IPS-NIHi11 (cell line): ENCODE results near the gene PLD1.
"Not testable (repeated sequence)": the region's sequence is repeated elsewhere in the genome, so short reads cannot be mapped to it uniquely, and the experiment has no call there.

Experiments
- DNase-seq: peaks from one replicate; pipeline ENCODE4 v3.0.0; 2012; ENCODE audit warnings: mixed read lengths, low spot score

The PLD1 gene

GRCh38 chr3:171607452-171607851, 202.8 kb downstream of the PLD1 start:
- no peak for DNase-seq

- no peak for DNase-seq
Observed at GRCh38 chr3:171606151-171606751, 204.0 kb downstream of the PLD1 start.

DNA sequence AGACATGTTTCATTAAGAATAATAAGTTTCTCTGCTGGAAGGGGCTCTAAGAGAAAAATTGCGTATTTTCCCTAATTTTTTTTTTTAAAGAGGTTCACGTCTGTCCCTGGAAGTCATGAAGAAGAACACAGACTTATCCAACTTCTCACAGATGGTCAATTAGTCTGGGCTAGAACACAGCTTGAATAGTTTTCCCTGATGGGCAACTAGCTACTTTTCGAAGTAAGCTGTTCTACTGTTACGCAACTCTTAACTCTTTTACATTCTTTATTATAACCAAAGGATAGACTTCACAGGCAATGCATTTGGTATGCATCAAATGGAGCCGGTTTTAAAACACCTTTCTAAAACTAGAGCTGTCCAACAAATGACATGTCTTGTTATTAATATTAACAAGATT, 205.9 kb downstream of the PLD1 start:
- no peak for DNase-seq

DNA sequence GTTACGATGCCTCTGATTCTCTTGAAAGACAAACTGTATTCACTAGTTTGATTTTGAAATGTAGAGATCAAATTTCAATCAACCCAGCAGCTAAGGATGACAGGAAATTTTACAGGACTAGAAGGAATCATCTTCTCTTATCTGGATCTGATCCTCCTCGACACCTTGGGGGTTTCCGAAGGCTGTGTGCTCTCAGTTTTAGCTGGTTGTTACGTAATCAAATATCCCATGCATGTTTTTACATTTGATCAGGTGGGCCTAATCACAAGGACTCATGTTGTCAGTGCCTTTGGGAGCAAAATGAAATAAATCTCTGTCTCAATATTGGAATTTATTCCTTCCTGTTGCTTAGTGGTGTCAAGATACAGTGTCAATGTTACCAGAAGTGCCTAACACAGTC, 208.2 kb downstream of the PLD1 start:
- no peak for DNase-seq

DNA sequence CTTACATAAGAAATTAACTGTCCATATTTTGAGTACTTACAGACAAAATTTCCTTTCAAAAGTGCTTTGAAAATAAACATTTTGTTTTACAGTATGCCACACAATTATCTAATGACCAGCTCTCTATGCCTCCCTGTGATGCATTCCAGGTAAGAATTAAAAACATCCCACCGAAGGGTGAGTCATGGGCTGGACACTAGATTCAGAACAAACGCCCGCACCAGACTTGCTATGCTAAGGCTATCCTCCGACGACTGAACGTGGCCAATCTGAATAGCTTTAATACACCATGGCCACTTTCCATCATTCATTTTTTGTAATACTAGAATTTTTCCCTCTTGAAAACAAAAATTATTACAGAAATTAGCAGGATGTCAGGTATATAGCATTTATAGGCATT, 210.3 kb downstream of the PLD1 start:
- DNase-seq, result no peak

DNA sequence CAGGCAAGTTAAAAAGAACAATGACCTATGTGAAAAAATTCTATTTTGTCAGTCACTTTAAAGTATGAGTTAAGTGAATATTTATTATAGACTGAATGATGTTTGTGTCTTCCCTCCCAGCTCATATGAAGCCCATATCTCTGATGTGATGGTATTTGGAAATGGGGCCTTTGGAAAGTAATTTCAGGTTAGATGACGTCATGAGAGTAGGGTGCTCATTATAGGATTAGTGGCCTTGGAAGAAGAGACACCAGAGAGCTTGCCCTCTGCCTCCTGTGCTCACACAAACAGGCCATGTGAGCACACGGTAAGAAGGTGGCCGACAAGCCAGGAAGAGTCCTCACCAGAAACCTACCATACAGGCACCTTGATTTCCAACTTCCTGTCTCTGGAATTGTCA, 211.3 kb downstream of the PLD1 start:
- no peak for DNase-seq

- no peak for DNase-seq
Observed at GRCh38 chr3:171592786-171593185, 217.5 kb downstream of the PLD1 start.

DNA sequence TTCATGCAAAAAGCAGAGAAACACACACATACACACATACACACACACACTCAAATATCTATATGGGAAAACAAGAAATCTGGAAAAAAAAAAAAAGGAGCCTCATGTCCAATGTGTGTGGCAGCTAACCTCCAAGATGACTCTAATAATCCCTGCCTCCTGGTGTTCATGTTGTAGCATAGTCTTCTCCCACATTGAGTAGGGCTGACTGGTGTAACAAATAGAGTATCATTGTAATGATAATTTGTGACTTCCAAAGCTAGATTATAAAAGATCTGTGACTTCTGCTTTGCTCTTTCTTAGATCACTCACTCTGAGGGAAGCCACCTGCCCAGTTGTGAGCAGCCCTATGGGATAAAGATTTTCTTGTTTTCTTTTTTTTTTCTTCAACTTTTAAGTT, 219.2 kb downstream of the PLD1 start:
- no peak for DNase-seq

GRCh38 chr3:171586274-171586673, 224.0 kb downstream of the PLD1 start:
- no peak for DNase-seq

- DNase-seq, result no peak
Observed at GRCh38 chr3:171585039-171585438, 225.2 kb downstream of the PLD1 start.

DNA sequence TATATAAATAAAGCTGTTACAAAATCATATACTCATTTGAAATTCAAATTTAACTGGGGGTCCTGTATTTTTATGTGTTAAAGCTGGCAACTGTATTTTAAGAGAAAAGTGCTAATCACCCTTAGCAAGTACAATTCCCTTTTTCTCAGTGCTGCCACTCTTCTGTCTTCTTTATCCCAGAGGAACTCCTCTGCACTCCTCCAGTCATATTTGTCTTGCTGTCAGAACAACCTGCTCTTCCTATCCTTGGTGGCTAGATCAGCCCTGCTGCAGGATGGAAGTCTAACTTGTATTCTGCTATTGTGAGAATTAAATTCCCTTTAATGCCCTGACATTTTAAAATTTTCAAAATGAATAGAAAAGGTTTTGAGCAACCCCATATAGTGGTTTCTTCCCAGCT, 226.2 kb downstream of the PLD1 start:
- no peak for DNase-seq

GRCh38 chr3:171574556-171575240, 235.6 kb downstream of the PLD1 start:
- no peak for DNase-seq

GRCh38 chr3:171569571-171570132, 240.6 kb downstream of the PLD1 start:
- no peak for DNase-seq

DNA sequence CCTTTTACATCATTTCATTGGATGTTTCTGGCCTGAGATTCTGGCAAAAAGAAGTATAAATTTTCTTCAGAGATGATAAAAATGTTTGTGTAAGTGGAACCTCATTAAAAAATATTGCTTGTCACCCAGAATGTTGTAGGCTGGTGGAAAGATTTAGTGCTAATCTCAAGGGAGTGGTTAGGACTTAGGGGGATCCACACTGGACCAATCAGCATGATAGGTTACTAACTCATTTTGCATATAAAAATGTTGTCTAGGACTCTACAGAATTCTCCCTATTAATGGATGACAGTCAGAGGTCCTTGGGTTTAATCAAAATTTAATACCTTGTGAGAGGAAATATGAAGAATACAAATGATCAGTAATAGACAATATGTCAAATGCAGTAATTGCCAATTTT, 241.5 kb downstream of the PLD1 start:
- no peak for DNase-seq

DNA sequence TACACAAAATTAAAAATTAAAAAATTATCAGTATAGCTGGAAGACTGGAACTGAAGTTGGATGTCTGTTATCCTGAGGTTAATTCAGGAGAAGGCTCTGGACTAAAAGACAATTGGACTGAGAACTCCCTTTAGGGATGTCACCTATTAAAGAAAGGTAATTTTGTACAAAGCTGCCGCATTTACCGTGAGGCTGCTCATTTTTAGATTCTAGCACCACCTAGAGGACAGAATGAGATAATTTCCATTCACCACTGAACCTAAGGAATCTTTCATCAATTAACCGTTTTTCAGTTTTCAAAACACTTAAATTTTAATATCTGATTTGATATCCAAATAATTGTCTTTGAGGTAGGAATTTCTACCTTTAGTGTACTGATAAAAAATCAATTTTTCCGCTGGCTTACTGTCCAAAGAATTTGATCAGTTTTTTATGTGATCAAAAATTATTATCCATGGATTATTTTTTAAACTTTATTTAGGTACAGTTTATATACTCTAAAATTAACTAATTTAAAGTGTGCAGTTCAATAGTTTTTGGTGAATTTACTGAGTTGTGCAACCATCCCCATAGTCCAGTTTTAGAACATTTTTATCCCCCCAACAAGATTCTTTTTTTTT, 243.4 kb downstream of the PLD1 start:
- peak; percentile 61 for DNase-seq

GRCh38 chr3:171565481-171566058, 244.7 kb downstream of the PLD1 start:
- no peak for DNase-seq

- DNase-seq, result no peak
Observed at GRCh38 chr3:171564748-171565480, 245.4 kb downstream of the PLD1 start.

GRCh38 chr3:171563298-171563697, 247.0 kb downstream of the PLD1 start:
- no peak for DNase-seq

DNA sequence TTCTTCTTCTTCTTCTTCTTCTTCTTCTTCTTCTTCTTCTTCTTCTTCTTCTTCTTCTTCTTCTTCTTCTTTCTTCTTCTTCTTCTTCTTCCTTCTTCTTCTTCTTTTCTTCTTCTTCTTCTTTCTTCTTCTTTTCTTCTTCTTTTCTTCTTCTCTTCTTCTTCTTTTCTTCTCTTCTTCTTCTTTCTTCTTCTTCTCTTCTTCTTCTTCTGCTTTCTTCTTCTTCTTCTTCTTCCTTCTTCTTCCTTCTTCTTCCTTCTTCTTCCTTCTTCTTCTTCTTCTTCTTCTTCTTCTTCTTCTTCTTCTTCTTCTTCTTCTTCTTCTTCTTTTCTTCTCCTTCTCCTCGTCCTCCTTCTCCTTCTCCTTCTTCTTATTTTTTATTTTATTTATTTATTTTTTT, 247.8 kb downstream of the PLD1 start:
- not testable (repeated sequence) for DNase-seq

DNA sequence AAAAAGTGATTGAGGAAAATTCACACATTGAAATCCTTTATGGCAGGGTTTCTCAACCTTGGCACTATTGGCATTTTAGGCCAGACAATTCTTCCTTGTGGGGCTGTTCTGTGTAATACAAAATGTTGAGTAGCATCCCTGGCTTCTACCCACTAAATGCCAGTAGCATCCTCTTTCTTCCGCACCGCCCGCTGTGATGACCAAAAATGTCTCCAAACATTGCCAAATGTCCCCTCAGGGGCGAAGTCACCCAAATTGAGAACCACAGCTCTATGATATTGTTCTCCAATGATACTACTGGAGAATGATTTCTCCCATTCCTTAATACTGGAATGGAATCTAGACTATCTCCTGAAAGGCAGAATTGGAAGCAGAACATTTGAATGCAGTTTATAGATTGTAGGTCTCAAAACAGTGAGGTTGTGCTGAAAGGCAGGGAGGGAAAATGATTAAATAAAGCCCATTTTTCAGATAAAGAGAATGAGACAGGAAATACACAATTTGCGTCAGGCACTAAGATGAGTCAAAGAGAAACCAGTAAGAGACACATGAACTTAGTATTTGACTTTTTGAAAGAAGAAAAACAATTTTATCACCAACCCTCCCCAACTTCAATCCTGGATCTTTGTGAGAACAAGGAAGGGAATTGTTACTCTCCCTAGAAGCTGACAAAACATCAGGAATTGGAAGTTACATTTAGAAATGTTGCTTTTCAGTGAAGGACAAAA, 248.5 kb downstream of the PLD1 start:
- no peak for DNase-seq

GRCh38 chr3:171559586-171559985, 250.7 kb downstream of the PLD1 start:
- no peak for DNase-seq
